CD4-positive, alpha-beta T cell treated with Interleukin-12 subunit alpha and Interleukin-12 subunit beta, for 1 hour (primary cell): ENCODE data around the gene TSPAN4.

ENCODE experiments used
- DNase-seq: peaks from one replicate; pipeline ENCODE4 v3.0.0-alpha.2; 2020

TSPAN4 gene

DNA sequence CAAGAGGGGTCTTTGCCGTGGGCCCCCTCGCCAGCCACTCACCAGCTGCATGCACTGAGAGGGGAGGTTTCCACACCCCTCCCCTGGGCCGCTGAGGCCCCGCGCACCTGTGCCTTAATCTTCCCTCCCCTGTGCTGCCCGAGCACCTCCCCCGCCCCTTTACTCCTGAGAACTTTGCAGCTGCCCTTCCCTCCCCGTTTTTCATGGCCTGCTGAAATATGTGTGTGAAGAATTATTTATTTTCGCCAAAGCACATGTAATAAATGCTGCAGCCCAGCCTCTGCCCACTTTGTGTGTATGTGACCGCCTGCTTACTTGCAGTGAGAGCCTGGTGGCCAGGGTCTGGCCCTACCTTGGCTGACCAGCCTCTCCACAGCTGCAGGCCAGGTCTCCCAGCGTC is 17.7 kb upstream of the TSPAN4 start:
- no peak for DNase-seq

DNA sequence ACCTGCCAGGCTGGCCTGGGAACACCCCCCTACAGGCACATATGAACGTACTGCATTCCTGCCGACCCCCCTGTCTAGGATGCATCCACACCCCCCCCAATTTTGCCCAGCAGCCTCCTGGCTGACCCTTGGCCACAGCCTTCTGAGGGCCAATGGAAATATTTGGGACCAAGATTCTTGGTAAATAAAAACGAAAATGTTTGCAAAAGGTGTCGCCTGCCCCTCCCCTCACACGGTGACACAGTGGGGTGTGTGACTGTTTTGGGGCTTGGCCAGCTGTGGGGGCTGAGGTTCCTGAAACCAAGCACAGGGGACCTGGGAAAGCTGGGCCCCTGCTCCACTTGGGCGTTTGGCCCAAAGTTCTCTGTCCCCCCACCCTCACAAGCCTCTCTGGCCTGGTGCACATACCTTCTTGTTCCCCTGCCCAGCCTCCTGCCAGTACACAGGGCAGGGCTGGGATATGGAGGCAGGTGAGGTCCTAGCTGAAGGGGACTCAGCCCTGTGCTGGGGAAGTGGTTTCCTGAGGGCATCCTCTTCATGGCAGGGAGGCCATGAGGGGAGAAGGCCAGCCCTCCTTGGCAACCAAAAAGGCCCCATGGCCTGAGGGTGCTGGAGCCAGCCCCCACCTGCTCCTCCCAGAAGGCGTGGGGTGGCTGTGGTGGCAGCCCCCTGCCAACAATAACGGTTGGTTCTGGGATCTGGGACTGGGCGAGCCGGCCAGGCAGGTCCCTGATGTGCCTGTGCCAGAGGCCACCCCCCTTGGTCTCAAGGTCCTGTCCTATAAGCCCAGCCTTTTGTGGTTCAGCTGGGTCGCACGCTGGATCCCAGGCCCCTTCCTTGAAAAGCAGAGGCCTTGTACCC is 17.1 kb upstream of the TSPAN4 start:
- DNase-seq = no peak

DNA sequence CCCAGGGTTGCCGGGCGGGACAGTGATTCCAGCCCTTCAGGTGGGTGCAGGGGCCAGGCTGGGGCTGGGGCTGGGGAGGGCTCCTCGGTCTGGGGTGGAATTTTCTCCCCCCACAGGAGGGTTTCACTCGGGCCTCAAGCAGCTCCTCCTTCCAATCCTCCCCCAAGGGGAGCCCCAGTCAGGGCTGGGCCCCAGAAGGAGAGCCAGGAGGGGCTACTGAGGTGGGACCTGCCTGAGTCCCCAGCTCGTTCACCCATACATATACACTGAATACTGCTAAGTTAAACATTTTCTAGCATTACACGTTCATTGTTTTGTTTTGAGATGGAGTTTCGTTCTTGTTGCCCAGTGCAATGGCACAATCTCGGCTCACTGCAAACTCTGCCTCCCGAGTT is 16.4 kb upstream of the TSPAN4 start:
- no peak for DNase-seq

DNA sequence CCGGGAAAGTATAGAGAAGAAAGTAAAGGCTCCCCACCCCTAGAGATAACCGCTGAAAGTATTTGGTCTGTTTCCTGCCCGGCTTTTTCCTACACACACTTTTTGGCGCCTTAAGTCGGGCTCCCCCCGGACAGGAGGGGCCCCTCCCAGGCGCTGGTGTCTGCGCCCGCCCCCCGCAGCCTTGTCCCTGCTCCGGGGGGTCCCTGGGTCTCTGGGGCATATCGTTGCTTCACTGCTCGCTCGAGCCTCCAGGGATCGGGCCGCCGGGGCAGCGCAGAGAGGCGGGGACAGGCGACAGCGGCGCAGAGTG is 15.9 kb upstream of the TSPAN4 start:
- DNase-seq = no peak

DNA sequence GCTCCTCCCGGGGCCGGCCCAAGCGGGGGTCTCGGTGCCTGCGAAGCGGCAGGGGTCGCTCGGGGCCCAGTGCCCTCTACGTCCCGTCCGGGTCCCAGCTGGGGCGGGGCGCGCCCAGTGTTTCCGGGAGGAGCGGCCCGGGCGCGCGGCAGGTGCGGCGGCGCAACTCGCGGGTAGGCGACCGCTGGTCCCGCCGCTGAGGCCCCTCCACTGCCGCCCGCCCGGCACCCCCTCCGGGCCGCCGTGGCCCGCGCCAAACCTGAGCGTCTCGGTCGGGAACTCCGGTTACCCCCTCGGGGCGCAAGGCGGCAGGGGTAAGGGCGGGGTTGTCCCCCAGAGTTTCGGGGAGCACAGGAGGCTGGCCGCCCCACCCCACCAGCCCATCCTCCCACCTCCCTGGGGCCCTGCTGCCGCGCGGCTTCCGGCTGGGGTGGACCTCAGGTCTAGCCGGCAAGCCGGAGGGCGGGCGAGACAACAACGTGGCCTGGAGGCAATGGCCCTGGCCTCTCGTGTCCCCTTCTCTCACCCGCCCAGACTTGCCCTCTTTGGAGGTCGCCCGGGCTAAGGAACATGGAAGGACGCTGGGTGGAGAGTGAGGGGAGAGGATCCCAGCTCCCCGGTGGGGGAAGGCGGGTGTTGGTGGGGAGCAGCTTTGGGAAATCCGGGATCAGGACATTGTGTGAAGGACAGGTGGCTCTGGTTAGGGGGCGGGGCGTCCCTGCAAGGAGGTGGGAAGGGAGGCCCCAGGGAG is 15.3 kb upstream of the TSPAN4 start:
- no peak for DNase-seq

DNA sequence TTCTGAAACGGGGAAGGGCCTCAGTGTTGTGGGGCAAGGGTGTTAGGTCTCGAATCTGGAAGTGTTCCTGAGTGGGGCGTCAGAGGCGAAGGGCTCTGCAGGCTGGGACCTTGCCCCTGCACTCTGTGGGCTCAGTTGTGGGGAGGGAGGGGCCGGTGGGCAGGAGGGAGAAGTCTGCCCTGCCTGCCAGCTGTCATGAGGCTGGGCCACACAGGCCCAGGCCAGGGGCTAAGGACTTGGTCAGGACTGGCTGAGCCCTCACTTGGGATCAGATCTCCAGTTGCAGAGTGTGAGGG is 14.8 kb upstream of the TSPAN4 start, which contains the start of gene CRACR2B:
Gene CRACR2B, plus strand, starts transcription at position 23 of the 296 bp plus-strand sequence. CDS start 689 bp downstream, outside the sequence.
- DNase-seq = no peak

DNA sequence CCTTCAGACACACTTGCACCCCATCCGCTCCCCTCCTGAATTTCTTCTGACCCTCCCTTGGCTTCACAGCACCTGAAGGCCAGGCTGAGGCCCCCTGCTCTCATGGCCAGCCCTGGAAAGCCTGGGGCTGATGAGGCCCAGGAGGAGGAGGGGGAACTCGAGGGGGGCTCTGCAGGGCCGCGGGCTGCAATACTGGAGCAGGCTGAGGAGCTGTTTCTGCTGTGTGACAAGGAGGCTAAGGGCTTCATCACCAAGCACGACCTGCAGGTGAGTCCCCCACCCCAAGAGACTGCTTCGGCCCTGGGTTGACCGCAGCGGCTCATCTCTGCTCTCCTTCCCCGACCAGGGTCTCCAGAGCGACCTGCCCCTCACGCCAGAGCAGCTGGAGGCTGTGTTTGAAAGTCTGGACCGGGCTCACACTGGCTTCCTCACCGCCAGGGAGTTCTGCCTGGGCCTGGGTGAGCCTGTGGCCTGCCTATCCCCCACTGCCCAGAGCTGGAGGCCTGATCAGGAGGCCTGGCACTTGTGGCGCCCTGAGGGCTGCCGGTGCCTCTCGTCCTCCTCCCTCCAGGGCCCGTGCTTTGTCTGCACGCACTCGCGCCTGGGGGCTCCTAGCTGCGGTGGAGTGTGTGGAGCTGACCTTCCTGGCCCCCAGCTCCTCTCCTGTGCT is 14.0 kb upstream of the TSPAN4 start:
- DNase-seq = no peak

DNA sequence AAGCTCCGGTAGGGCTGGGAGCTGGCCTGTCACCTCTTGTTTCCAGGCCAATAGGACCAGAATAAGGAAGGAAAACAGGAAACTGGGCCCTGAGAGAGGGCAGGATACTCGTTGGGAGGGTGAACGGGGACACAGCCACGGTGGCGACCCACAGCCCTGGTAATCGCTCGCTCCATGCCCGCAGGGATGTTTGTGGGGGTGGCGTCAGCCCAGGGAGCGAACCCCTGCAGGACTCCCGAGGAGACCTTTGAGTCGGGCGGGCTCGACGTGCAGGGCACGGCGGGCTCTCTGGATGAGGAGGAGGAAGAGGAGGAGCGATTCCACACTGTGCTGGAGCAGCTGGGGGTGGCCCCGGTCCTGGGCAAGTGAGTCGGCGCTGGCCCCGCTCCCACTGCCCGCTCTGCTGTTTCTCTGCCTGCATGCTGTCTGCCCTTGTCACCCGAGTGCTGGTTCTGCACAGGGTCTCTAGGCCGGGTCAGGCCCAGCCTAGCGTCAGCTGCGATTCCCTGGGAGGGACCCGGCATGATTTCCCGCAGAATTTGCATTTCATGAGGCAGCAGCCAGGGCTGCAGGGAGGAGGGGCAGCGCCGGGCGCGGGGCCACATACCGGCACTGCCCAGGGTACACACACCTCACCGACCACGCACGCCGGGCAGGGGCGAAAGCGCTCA is 13.3 kb upstream of the TSPAN4 start:
- DNase-seq = no peak

DNA sequence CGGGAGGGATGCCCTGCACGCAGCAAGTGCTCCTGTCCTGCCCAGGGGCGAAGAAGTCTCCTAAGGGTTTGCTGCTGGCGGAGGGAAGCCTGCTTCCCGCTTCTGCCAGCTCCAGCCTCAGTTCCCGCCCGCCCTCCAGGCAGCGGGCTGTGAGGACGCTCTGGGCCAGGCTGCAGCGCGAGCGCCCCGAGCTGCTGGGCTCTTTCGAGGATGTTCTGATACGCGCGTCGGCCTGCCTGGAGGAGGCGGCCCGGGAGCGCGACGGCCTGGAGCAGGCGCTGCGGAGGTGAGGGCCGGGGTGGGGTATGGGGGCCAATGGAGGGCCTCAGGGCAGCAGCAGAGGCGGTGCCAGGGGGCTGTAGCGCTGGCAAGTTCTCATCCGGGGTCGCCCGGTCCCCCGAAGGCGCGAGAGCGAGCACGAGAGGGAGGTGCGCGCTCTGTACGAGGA is 12.8 kb upstream of the TSPAN4 start:
- DNase-seq = no peak

DNA sequence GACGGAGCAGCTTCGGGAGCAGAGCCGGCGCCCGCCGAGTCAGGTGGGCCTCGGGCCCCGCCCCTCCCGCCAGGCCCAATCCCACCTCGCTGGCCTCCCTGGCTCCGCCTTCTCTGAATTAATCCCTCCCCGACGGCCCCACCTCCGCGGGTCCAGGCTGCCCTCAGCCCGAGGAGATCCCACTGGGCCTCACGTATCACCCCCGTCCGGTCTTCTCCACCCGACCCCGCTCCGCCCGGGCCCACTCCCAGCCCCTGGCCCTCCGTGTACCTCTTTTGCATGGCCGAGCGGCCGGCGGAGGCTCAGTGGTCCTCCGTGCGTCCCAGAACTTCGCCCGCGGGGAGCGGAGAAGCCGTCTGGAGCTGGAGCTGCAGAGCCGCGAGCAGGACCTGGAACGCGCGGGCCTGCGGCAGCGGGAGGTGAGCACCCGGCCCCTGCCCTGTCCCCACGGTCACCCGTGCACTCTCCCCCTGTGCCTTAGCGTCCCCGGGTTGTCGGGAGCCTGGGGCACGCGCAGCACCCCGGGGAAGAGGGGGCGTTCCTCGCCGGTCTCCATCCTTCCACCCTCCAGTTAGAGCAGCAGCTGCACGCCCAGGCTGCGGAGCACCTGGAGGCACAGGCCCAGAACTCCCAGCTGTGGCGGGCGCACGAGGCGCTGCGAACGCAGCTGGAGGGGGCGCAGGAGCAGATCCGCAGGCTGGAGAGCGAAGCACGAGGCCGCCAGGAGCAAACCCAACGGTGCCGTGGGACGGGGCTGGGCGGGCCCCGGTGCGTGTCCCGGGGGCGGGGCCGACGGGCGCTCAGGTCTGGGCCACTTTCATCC is 12.1 kb upstream of the TSPAN4 start:
- peak; percentile 71 for DNase-seq

DNA sequence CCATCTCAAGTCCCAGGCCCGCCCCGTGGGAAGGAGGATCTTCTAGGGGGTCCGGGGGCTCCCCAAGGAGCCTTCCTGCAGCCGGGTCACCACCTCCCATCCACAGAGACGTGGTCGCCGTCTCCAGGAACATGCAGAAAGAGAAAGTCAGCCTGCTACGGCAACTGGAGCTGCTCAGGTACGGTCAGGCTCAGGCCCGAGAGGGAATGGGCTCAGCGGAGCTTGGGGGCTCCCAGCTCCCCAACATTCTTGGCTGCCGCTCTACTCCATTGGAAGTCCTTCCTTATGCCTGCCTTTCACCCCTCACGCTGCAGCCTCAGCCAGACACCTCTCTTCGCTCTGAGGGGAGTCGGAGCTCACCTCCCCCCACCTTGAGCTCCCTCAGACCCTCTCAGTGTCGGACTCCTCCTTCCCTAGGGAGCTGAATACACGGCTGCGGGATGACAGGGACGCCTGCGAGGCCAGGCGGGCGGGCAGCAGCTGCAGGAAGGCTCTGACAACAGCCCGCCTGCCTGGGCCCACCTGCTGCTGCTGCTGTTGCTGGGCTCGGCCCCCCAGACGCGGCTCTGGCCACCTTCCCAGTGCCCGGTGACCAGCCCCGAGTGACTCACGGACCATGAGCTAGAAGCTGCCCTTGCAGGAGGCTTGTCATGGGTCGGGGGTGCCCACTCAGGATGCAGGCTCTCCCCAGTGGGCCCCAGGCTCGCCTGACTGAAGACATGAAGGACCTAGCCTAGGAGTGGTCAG is 11.4 kb upstream of the TSPAN4 start:
- DNase-seq = no peak

DNA sequence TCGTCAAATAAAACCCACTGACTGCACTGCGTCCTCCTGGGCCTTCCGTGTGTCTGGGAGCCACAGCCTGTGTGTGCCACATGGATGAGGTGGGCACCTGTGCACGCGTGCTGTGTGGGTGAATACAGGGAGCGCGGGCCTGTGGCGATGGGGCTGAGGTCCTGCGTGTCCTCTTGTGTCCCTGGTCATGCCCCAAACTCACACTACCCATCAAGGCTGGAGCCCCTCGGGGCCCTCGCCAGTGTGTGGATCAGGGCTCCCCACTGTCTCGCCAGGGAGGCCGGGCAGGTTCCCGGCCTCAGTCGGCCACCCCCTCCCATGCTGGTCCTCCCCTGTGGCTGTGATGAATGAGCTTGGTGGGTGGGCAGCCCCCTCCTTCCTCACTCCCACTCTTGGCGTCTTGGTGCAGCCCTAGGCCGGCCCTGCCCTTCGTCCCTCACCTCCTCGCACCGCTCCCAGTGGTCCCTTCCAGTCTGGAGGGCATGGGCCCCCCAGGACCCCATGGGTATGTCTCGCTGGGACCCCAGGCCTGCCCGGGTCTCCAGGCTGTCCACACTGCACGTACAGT is 10.6 kb upstream of the TSPAN4 start:
- no peak for DNase-seq

DNA sequence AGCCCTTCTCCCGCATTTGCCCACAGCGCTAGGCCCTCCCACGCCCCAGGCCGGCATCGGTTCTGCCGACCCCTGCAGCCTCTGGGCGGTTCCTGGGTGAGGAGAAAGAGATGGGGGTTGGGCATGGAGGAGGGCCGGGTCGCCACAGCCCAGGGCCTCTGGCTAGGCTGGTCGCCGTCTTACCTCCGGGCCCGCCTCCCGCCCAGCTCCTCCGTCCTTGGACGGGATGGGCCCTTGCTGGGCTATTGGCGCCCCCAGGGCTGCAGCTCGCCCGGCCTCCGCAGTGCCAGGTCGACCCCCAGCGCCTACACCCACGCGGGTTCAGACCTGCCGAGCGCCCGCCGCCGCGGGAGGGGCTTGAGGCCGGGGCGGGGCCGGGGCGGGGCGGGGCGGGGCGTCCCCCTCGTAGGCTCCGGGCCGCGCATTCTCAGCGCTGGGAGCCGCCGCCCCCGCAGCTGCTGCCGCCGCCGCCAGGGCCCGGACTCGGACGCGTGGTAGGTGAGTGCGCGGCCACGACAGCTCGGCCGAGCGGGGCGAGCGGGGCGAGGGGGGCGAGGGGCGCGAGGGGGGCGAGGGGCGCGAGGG is 10.0 kb upstream of the TSPAN4 start, which contains the start of gene CD151:
Gene CD151, plus strand, starts transcription at position 424 of the 585 bp plus-strand sequence. CDS start 3,118 bp downstream, outside the sequence.
- DNase-seq = peak; percentile 55

DNA sequence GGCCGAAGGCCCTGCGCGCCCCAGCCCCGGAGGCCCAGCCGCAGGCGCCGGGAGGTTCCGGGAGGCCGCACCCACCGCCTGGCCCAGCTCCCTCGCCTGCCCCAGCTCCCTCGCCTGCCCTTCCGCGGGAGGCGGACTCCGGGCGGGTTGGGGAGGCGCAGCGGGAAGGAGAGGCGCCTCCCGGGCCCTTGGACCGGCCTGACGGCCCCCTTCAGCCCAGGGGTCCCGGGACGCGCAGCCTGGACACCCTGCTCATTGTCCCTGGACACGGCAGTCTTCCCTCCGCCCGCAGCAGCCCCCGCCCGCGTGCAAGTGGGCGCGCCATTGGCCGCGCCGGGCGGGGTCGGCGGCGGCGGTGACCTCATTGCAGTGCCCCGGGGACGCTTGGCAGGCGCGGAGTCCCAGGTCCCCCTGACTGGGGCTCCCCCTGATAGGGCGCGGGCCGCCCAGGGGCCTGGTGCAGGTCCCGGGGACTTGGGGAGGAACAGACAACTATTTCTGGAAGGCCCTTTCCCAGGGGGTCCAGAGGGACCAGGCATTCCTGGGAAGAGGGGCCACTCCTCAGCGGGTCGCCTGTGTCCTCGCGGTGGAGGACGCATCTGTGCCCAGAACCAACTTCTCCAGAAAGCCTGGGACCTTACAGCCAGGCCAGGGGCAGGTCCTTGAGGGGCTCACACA is 9.4 kb upstream of the TSPAN4 start:
- peak; percentile 44 for DNase-seq

DNA sequence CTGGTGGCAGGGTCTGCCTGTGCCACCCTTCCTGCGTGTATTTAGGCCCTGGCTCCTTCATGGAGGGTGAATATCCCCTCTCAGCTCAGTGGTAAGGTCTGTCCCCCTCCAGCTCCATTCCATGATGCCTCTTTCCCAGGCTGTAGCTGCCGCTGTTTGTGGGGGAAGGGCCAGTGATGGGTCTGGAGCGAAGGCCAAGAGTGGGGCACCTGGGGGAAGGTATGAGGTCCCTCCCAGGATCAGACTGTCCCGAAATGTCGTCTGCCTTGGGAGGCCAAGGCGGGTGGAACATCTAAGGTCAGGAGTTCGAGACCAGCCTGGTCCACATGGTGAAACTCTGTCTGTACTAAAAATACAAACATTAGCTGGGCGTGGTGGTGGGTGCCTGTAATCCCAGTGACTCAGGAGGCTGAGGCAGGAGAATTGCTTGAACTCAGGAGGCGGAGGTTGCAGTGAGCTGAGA is 8.8 kb upstream of the TSPAN4 start:
- no peak for DNase-seq

DNA sequence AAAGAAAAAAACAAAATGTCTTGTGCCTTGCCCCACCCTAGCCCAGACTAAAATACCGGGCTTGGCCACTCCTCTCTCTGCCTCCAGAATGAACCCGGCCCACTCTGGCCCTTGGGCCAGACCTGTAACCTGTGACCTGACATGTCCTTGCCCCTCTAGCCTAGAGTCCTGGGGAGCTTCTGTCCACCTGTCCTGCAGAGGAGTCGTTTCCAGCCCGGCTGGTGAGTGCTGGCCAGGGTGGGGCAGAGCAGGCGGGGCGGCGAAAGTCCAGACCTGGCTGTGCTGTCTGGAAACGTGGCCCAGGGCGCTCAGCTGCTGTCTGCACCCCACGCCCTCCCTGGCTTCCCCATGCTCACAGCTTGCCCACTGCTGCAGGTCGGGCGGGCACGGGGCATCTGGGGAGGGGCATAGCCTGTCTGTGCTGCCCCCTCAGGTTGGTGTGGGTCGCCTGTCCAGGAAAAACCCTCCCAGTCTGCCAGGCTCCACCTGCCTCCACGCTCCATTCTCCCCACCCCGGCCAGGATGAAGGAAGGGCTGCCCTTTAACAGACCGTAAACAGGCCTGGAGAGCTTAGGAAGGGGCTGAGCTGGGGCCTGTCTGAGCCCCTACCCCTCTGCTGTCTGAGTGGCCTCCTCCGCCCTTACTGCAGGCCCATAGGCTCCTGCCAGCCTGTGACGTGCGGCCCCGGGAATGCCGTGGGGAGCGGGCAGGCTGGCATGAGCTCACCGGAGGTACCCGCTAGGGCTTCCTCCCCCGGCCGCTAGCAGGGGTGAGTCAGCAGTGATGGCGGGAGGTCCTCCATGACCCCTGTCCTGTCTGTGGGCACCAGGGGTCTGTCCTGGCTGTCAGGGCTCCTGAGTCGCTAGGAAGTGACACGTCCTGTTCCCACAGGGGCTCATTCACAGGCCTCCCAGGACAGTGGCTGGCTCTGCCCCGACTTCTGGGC is 8.0 kb upstream of the TSPAN4 start:
- DNase-seq = no peak

DNA sequence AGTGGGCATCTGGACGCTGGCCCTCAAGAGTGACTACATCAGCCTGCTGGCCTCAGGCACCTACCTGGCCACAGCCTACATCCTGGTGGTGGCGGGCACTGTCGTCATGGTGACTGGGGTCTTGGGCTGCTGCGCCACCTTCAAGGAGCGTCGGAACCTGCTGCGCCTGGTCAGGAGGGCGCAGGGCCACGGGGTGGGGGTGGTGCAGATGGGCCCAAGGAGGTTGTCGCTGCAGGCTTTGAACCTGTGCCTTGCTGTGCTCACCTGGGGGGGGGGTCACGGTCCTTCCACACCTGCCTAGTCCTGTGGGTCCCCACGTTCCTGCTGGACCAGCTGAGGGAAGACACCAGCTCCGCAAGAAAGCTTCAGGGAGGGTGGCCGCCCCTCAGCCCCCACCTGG is 6.4 kb upstream of the TSPAN4 start:
- DNase-seq = no peak

DNA sequence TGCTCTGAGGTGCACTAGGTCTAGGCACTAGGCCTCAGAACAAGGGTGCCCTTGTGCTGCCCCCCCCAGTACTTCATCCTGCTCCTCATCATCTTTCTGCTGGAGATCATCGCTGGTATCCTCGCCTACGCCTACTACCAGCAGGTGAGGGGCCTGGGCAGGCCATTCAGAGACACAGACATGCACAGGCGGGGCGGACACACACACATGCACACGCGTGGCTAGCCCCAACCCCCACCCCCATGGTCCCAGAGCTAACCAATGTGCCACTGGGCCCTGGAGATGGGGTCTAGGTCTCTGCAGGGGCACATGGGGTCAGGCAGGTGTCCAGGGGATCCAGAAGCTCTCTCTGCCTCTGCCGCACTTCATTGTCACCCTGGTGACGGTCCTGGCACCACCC is 6.0 kb upstream of the TSPAN4 start:
- no peak for DNase-seq
